Astrocyte (in vitro differentiated cells and primary cell): ENCODE results near the gene CTDSPL. TPM values are rescaled to one million over a fixed set of nuclear protein-coding genes. Genes with fewer than 3 reads are reported as not detected.

Experiments used
- DNase-seq: peaks from one replicate; pipeline ENCODE4 v3.0.0-alpha.2; 2010; ENCODE audit warnings: low read depth
- FAIRE-seq: peaks from 2 replicates; lab custom pipeline; 2011; peaks lifted over from hg19 to GRCh38; lab: Jason Lieb, UNC
- H2AFZ ChIP-seq: 2 replicates; pipeline ENCODE4 v1.6.0; 2012; ENCODE audit warnings: low read depth, low read length, inconsistent platforms
- H3K27ac ChIP-seq: 2 replicates; pipeline ENCODE4 v1.5.1; 2011; ENCODE audit warnings: low read depth, low read length, inconsistent platforms
- H3K27me3 ChIP-seq: 2 replicates; pipeline ENCODE4 v1.6.0; 2011; ENCODE audit warnings: low read length, inconsistent platforms; ENCODE audit not compliant: insufficient read depth
- H3K36me3 ChIP-seq: 2 replicates; pipeline ENCODE4 v1.5.1; 2011; ENCODE audit warnings: low read length, inconsistent platforms; ENCODE audit not compliant: insufficient read depth
- H3K4me1 ChIP-seq: 2 replicates; pipeline ENCODE4 v1.5.1; 2011; ENCODE audit warnings: low read length, inconsistent platforms; ENCODE audit not compliant: insufficient read depth
- H3K4me2 ChIP-seq: 2 replicates; pipeline ENCODE4 v1.6.0; 2012; ENCODE audit warnings: low read length, inconsistent platforms
- H3K4me3 ChIP-seq: 2 replicates; pipeline ENCODE4 v1.5.1; 2011; ENCODE audit warnings: low read depth, mild to moderate bottlenecking, low read length, inconsistent platforms; ENCODE audit not compliant: insufficient read depth
- H3K79me2 ChIP-seq: 2 replicates; pipeline ENCODE4 v1.6.0; 2012; ENCODE audit warnings: mild to moderate bottlenecking, low read length, inconsistent platforms; ENCODE audit not compliant: insufficient read depth
- H3K9ac ChIP-seq: 2 replicates; pipeline ENCODE4 v1.6.0; 2012; ENCODE audit warnings: mild to moderate bottlenecking, low read length, inconsistent platforms
- H3K9me3 ChIP-seq: 2 replicates; pipeline ENCODE4 v1.5.1; 2012; ENCODE audit warnings: low read depth, mild to moderate bottlenecking, low read length, inconsistent platforms; ENCODE audit not compliant: insufficient read depth
- H4K20me1 ChIP-seq: 2 replicates; pipeline ENCODE4 v1.6.0; 2012; ENCODE audit warnings: low read length, inconsistent platforms; ENCODE audit not compliant: insufficient read depth
- H3K27ac Mint-ChIP-seq: one replicate; pipeline ENCODE4 v1.8.0; 2021; ENCODE audit warnings: mild to moderate bottlenecking, mixed read lengths; ENCODE audit not compliant: unreplicated experiment
- H3K27me3 Mint-ChIP-seq: one replicate; pipeline ENCODE4 v1.8.0; 2021; ENCODE audit warnings: low read depth, mixed read lengths; ENCODE audit not compliant: unreplicated experiment
- H3K36me3 Mint-ChIP-seq: one replicate; pipeline ENCODE4 v1.8.0; 2021; ENCODE audit warnings: low read depth, mixed read lengths; ENCODE audit not compliant: unreplicated experiment
- H3K4me1 Mint-ChIP-seq: one replicate; pipeline ENCODE4 v1.8.0; 2021; ENCODE audit warnings: low read depth, mixed read lengths; ENCODE audit not compliant: unreplicated experiment
- H3K4me3 Mint-ChIP-seq: one replicate; pipeline ENCODE4 v1.8.0; 2021; ENCODE audit warnings: mild to moderate bottlenecking, moderate library complexity, mixed read lengths; ENCODE audit not compliant: unreplicated experiment
- H3K9me3 Mint-ChIP-seq: one replicate; pipeline ENCODE4 v1.8.0; 2021; ENCODE audit warnings: mild to moderate bottlenecking, mixed read lengths; ENCODE audit not compliant: unreplicated experiment
- CTCF ChIP-seq: IDR thresholded peaks from 2 replicates; pipeline ENCODE4 v1.5.1; 2011; ENCODE audit warnings: low read depth, mild to moderate bottlenecking, inconsistent platforms, low read length, moderate library complexity; ENCODE audit not compliant: insufficient read depth
- EZH2 ChIP-seq: IDR thresholded peaks from 2 replicates; pipeline ENCODE4 v1.6.1; 2012; ENCODE audit warnings: mild to moderate bottlenecking, low read length, inconsistent platforms; ENCODE audit not compliant: insufficient read depth
- total RNA-seq: library from RNA; stranded (reverse); gene quantifications from 2 replicates; pipeline ENCODE4 v1.2.1, GENCODE V29; 2021

CTDSPL gene
- total RNA-seq, 1 donor from 2014 or later: 37.9 TPM

- Histone ChIP-seq H3K79me2 (no peaks in the 10 kb centered on the region), H4K20me1 (no peaks in the 10 kb centered on the region), H3K9me3 (no peaks in the 10 kb centered on the region), H3K27me3 (peaks cover 3% of the 10 kb centered on the region), H3K36me3 (no peaks in the 10 kb centered on the region), H3K4me2 (no peak overlapping the region), H3K4me3 (no peak overlapping the region), H3K27ac (no peak overlapping the region), H3K9ac (no peak overlapping the region), H2AFZ (no peak overlapping the region), H3K4me1 (peaks cover 12% of the 10 kb centered on the region)
- H3K4me1 Mint-ChIP-seq: peaks cover 1% of the 10 kb centered on the region
- H3K27ac Mint-ChIP-seq: no peak overlapping the region
- no peak for FAIRE-seq
- TF ChIP-seq CTCF (no peak), EZH2 (no peak)
- no peak for DNase-seq
- no peak overlapping the region for H3K4me3 Mint-ChIP-seq
- peaks cover 2% of the 10 kb centered on the region for H3K9me3 Mint-ChIP-seq
- no peaks in the 10 kb centered on the region for H3K36me3 Mint-ChIP-seq
- peaks cover 23% of the 10 kb centered on the region for H3K27me3 Mint-ChIP-seq
These were observed 135.7 kb downstream of the CTDSPL start for GRCh38 chr3:37997342-37997741.

- Mint-ChIP-seq H3K27ac (peak overlapping the region; percentile 34), H3K27me3 (peaks cover 19% of the 10 kb centered on the region), H3K9me3 (peaks cover 2% of the 10 kb centered on the region), H3K4me3 (peak overlapping the region; percentile 67), H3K4me1 (peaks cover 1% of the 10 kb centered on the region), H3K36me3 (no peaks in the 10 kb centered on the region)
- Histone ChIP-seq H3K4me1 (peaks cover 12% of the 10 kb centered on the region), H4K20me1 (no peaks in the 10 kb centered on the region), H3K27ac (no peak overlapping the region), H3K9ac (no peak overlapping the region), H3K79me2 (no peaks in the 10 kb centered on the region), H3K4me2 (no peak overlapping the region), H3K9me3 (no peaks in the 10 kb centered on the region), H2AFZ (no peak overlapping the region), H3K4me3 (no peak overlapping the region), H3K27me3 (no peaks in the 10 kb centered on the region), H3K36me3 (no peaks in the 10 kb centered on the region)
- no peak for TF ChIP-seq EZH2
- no peak for DNase-seq
- no peak for FAIRE-seq
These were observed 136.2 kb downstream of the CTDSPL start for GRCh38 chr3:37997791-37998370.

- Histone ChIP-seq H3K4me3 (no peak overlapping the region), H3K4me2 (no peak overlapping the region), H3K27ac (no peak overlapping the region), H3K9me3 (no peaks in the 10 kb centered on the region), H4K20me1 (peaks cover 4% of the 10 kb centered on the region), H2AFZ (no peak overlapping the region), H3K9ac (no peak overlapping the region), H3K27me3 (no peaks in the 10 kb centered on the region), H3K36me3 (no peaks in the 10 kb centered on the region), H3K4me1 (peaks cover 12% of the 10 kb centered on the region), H3K79me2 (no peaks in the 10 kb centered on the region)
- Mint-ChIP-seq H3K27ac (peak overlapping the region; percentile 10), H3K36me3 (no peaks in the 10 kb centered on the region), H3K9me3 (no peaks in the 10 kb centered on the region), H3K4me3 (no peak overlapping the region), H3K27me3 (peaks cover 4% of the 10 kb centered on the region), H3K4me1 (peaks cover 5% of the 10 kb centered on the region)
- DNase-seq: no peak
- no peak for FAIRE-seq
- TF ChIP-seq CTCF (no peak), EZH2 (no peak)
These were observed 138.2 kb downstream of the CTDSPL start for GRCh38 chr3:37999836-38000235.
